ENCODE results near the gene KNDC1.

Gene KNDC1

DNA sequence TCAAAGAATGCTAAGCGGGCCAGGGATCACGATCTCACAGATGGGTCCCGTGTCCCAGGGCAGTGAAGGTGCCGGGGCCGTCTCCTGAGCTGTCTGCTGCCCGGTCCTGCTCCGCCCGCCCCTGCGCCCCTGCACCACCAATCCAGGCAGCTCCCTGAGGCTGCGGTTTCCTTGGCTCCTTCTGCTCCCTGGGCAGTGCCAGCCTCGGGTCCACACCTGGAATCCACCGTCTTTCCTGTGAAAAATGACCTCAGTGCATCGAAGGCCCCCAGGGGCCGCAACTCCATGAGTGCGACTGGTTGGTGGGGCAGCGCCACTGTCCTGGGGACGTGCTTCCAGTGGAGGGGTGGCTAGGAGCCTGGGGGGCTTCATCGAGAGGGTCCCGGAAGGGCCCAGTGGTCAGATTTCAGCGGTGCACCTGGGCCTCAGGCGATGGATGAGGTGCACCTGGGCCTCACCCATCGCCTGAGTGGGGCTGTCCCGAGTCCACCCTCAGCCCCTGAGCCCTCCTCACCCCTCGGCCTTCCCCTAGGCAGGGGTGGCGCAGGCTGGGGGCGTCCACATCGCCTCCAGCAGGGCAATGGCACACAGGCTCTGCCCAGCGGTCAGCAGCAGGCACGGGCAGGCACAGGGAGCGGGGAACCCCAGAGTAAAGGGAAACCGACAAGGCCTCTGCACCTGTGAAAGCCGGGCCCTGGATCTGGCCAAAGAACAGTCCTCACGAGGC, 45.1 kb upstream of the KNDC1 start:
- no peak for TF ChIP-seq Cebpa-rat (IDR thresholded peaks at IDR 0.05)
- no peak overlapping the region for H3K4me3 ChIP-seq
- H3K36me3 ChIP-seq, result no peaks in the 10 kb centered on the region
- peaks cover 32 to 59% (median 47%) of the 10 kb centered on the region in 11 experiments for H3K9me3 ChIP-seq (replicated peaks in 1 of 11)
- H3K27ac ChIP-seq, result no peak overlapping the region
- peaks cover 0 to 7% (median 0%) of the 10 kb centered on the region in 11 experiments; a peak in 4 of 22 replicates for H3K27me3 ChIP-seq
- H3K4me1 ChIP-seq, result no peaks in the 10 kb centered on the region
- no peak overlapping the region for H3K9ac ChIP-seq
- H4K20me1 ChIP-seq, result no peaks in the 10 kb centered on the region
- no peak overlapping the region for H3K4me2 ChIP-seq

DNA sequence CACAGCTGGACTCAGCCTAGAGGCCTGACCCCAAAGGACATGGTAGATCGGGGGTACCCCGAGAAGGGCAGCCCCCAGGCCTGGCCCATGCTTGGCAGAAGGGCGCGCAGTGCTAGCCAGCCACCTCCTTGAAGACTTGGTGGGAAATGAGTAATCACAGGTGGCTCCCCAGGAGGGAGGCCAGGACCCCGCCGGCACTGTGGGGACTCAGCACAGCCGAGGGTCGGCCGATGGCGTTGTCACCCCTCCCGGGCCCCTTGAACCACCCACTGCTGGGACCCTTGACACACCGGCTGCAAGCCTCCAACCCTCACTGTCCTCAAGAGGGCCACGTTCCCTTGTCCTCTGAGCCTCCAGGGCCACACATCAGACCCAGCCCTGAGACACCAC, 44.6 kb upstream of the KNDC1 start:
- Histone ChIP-seq H3K27me3 (peaks cover 0 to 2% (median 0%) of the 10 kb centered on the region in 11 experiments; a peak in 1 of 22 replicates), H3K4me2 (no peak overlapping the region), H3K27ac (no peak overlapping the region), H3K9me3 (replicated peaks in 1 of 11) (peaks cover 35 to 60% (median 52%) of the 10 kb centered on the region in 11 experiments), H3K4me3 (no peak overlapping the region), H4K20me1 (no peaks in the 10 kb centered on the region), H3K4me1 (no peaks in the 10 kb centered on the region), H3K9ac (no peak overlapping the region), H3K36me3 (no peaks in the 10 kb centered on the region)
- TF ChIP-seq Cebpa-rat (IDR thresholded peaks at IDR 0.05), result no peak

DNA sequence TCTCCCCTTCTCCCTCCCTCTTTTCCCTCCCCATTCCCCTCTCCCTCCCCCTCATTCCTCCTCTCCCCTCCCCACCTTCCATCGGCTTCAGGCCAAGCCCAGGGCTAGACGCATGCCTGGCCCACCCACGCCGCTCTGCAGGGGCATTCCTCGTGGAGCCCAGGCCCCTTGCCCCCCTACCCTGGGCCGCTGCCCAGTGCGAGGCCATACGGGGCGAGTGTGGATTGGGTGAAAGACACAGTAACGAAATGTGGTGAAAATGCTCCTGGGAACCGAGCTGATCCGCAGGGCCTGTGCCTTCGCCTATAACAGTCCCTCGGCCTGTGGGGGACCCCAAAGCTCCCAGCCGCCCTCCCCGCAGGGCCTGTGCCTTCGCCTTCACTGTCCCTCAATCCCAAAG, 44.0 kb upstream of the KNDC1 start:
- Histone ChIP-seq H4K20me1 (no peaks in the 10 kb centered on the region), H3K27ac (no peak overlapping the region), H3K4me3 (no peak overlapping the region), H3K4me1 (no peaks in the 10 kb centered on the region), H3K36me3 (no peaks in the 10 kb centered on the region), H3K9ac (no peak overlapping the region), H3K4me2 (no peak overlapping the region), H3K9me3 (replicated peaks in 1 of 11) (peaks cover 37 to 61% (median 53%) of the 10 kb centered on the region in 11 experiments), H3K27me3 (no peaks in the 10 kb centered on the region)
- no peak for TF ChIP-seq Cebpa-rat (IDR thresholded peaks at IDR 0.05)

DNA sequence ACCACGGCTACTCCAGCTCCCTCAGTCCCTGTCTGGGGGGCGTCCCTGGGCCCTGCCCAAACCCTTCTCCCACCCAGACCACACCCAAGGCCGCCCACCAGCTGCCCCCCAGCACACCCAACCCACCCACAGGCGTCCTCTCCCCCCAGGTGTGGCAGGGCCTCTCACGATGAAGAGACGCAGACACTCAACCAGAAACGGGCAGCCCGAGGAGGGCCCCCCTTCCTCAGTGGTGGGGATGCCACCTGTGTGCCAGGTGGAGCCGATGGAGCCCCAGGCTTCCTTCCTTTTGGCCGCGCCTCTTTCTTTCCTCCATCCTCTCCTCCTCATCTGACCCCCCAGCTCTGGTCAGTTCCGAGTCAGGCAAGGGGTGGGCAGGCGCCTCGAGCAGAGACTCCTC, 43.6 kb upstream of the KNDC1 start:
- Histone ChIP-seq H3K9ac (no peak overlapping the region), H3K27ac (no peak overlapping the region), H3K36me3 (no peaks in the 10 kb centered on the region), H3K27me3 (no peaks in the 10 kb centered on the region), H3K9me3 (replicated peaks in 1 of 11) (peaks cover 37 to 58% (median 53%) of the 10 kb centered on the region in 11 experiments), H3K4me3 (no peak overlapping the region), H3K4me2 (no peak overlapping the region), H4K20me1 (no peaks in the 10 kb centered on the region), H3K4me1 (no peaks in the 10 kb centered on the region)
- no peak for TF ChIP-seq Cebpa-rat (IDR thresholded peaks at IDR 0.05)

DNA sequence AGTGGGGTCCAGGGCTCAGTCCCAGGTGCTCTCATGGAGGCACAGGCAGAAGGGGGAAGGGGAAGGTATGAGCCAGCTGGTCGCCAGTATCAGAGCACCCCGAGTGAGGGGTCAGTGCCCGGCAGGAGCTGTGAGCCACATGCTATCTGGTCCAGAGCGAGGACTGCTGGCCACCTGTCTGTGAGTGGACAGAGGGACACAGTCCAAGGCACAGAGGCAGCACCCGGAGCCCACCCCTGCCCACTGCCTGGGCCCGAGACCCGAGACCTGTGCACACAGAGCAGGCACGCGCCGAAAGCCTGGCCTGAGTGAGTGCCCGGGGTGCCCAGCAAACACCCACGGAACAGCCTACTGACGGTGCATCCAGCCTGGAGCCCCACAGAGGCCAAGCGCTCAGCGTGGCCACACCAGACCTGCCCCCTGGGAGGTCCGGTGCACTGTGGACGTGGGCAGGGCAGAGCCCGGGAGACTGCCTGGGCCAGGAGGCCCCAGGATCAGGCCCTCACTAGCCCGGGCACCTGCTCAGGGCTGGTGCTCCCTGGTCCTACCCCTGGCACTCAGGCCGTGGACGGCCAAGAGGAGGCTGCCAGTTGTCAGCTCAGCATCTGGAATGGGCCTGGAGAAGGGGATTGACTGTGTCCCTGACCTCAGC, 42.9 kb upstream of the KNDC1 start:
- Histone ChIP-seq H3K4me1 (peaks cover 1 to 6% (median 3%) of the 10 kb centered on the region in 10 experiments; a peak in 18 of 20 replicates), H3K4me2 (no peak overlapping the region), H3K27ac (no peak overlapping the region), H3K4me3 (no peak overlapping the region), H3K9ac (no peak overlapping the region), H3K36me3 (no peaks in the 10 kb centered on the region), H4K20me1 (no peaks in the 10 kb centered on the region), H3K27me3 (no peaks in the 10 kb centered on the region), H3K9me3 (replicated peaks in 1 of 11) (peaks cover 37 to 51% (median 47%) of the 10 kb centered on the region in 11 experiments)
- TF ChIP-seq Cebpa-rat (IDR thresholded peaks at IDR 0.05), result no peak

DNA sequence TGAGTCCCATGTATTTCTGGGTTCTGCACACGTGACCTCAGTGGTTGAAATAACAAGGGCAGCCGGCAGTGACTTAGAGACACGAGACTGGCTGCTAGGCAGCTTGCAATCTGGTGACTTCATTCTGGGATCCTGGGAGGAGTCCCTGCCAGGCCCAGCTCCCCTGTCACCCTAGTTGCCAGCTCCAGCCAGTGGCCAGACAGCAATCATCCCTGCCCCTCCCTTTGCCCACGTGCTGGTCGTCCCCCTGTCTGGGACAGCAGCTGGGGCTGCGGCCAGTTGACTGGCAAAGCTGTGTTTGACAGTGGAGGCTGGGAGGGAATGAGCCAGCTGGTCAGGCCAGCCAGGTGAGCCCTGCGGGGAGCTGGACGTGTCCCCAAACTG, 42.3 kb upstream of the KNDC1 start:
- TF ChIP-seq Cebpa-rat (IDR thresholded peaks at IDR 0.05), result no peak
- Histone ChIP-seq H3K9me3 (replicated peaks in 1 of 11) (peaks cover 35 to 46% (median 42%) of the 10 kb centered on the region in 11 experiments), H3K27ac (no peak overlapping the region), H4K20me1 (peaks cover 0 to 1% (median 0%) of the 10 kb centered on the region in 11 experiments; a peak in 1 of 22 replicates), H3K4me2 (no peak overlapping the region), H3K27me3 (peaks cover 0 to 3% (median 0%) of the 10 kb centered on the region in 11 experiments; a peak in 2 of 22 replicates), H3K9ac (no peak overlapping the region), H3K4me3 (no peak overlapping the region), H3K36me3 (no peaks in the 10 kb centered on the region), H3K4me1 (peaks cover 6 to 11% (median 8%) of the 10 kb centered on the region in 10 experiments)

DNA sequence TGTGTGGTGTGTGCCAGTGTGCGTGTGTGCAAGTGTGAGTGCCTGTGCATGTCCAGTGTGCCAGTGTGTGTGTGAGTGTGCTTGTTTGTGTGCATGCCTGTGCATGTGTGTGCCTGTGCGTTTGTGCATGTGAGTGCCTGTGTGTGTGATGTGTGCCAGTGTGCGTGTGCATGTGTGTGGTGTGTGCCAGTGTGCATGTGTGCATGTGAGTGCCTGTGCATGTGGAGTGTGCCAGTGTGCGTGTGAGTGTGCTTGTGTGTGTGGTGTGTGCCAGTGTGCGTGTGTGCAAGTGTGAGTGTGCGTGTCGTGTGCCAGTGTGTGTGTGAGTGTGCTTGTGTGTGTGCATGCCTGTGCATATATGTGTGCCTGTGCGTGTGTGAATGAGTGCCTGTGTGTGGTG, 38.5 kb upstream of the KNDC1 start:
- no peak overlapping the region for H3K27ac ChIP-seq
- no peak overlapping the region for H3K4me3 ChIP-seq
- TF ChIP-seq Cebpa-rat (IDR thresholded peaks at IDR 0.05), result no peak
- H3K9ac ChIP-seq, result no peak overlapping the region
- 0 out of 22 replicates have a peak overlapping the region, but pooled peaks of 1 of the 11 experiments have one; percentile 56 for H3K4me2 ChIP-seq
- H3K9me3 ChIP-seq (replicated peaks in 1 of 11), result peaks cover 29 to 39% (median 35%) of the 10 kb centered on the region in 11 experiments
- peaks cover 11 to 19% (median 14%) of the 10 kb centered on the region in 10 experiments for H3K4me1 ChIP-seq
- H4K20me1 ChIP-seq, result peaks cover 0 to 9% (median 0%) of the 10 kb centered on the region in 11 experiments; a peak in 4 of 22 replicates
- no peaks in the 10 kb centered on the region for H3K36me3 ChIP-seq
- H3K27me3 ChIP-seq, result peaks cover 0 to 29% (median 8%) of the 10 kb centered on the region in 11 experiments; a peak in 10 of 22 replicates

DNA sequence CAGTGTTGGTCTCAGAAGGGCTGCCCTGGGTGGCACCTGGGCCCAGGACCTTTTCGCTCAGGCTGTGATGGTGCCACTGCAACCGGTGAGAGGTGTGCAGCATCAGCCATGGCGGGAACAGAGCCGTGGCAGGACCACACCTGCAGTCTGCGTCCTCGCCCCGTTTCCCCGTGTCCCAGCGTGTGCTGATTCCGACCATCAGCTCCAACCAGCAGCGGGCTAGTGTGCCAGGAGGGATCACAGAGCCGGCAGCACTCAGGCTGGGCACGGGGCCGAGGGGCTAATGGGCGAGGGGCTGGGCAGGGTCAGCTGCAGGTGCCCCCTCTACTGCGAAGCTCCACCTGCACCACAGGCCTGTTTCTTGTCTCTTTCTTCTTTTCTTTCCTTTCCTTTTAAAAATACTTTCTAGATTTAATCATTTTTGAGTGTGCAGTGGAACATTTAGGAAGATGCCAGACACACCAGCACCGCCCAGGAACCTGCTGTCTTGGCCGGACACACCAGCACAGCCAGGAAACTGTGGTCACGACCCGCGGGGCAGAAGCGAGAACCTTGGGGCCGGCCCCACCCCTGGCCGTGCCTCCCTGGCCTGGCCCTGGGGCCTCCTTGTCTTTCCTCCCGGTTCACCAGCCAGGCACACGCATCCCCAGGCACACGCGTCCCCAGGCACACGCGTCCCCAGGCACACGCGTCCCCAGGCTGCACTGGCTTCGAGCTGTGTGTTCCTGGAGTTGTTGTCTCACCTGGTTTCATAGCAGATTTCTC, 37.7 kb upstream of the KNDC1 start:
- H3K27ac ChIP-seq, result no peak overlapping the region
- peak overlapping the region in 2 of 11 experiments; percentile 4 to 27; a peak in 1 of 22 replicates for H3K9ac ChIP-seq
- peaks cover 11 to 19% (median 14%) of the 10 kb centered on the region in 10 experiments for H3K4me1 ChIP-seq
- H3K9me3 ChIP-seq (replicated peaks in 1 of 11), result peaks cover 27 to 37% (median 32%) of the 10 kb centered on the region in 11 experiments
- peaks cover 0 to 29% (median 8%) of the 10 kb centered on the region in 11 experiments; a peak in 10 of 22 replicates for H3K27me3 ChIP-seq
- no peak for TF ChIP-seq Cebpa-rat (IDR thresholded peaks at IDR 0.05)
- H3K36me3 ChIP-seq, result no peaks in the 10 kb centered on the region
- H3K4me3 ChIP-seq, result no peak overlapping the region
- peak overlapping the region; percentile 56 to 74 (median 60); a peak in 21 of 22 replicates for H3K4me2 ChIP-seq
- peaks cover 0 to 9% (median 0%) of the 10 kb centered on the region in 11 experiments; a peak in 4 of 22 replicates for H4K20me1 ChIP-seq
